GM18873 (cell line): ENCODE measurements around the gene CPD.
"Not testable (repeated sequence)": the region's sequence is repeated elsewhere in the genome, so short reads cannot be mapped to it uniquely, and the experiment has no call there.

ENCODE experiments used
- ATAC-seq: cut with Tn5 transposase; IDR thresholded peaks from one replicate; pipeline ENCODE4 v1.9.1; 2021; ENCODE audit warnings: mild to moderate bottlenecking, moderate library complexity, moderate number of reproducible peaks; ENCODE audit not compliant: unreplicated experiment, low FRiP score

CPD gene

GRCh38 chr17:30381340-30381659 is 2.6 kb downstream of the CPD start:
- no peak for ATAC-seq

DNA sequence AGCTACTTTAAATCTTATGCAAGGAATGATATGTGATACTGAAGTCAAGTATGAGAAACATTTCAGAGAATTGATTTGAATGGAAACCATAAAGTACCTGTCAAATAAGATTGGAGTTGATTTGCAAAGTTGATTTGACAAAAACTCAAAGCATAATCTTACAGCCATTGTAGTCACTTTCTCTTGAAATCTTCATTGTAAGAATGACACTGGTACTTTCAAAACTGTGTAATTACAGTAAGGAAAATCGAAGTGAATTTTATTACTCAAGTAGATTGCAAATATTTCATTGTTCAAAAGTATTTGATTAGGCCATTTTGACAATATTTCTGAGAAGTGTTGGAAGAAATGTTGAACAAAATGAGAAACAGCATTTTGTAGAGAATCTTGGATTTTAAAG is 3.6 kb downstream of the CPD start:
- no peak for ATAC-seq

DNA sequence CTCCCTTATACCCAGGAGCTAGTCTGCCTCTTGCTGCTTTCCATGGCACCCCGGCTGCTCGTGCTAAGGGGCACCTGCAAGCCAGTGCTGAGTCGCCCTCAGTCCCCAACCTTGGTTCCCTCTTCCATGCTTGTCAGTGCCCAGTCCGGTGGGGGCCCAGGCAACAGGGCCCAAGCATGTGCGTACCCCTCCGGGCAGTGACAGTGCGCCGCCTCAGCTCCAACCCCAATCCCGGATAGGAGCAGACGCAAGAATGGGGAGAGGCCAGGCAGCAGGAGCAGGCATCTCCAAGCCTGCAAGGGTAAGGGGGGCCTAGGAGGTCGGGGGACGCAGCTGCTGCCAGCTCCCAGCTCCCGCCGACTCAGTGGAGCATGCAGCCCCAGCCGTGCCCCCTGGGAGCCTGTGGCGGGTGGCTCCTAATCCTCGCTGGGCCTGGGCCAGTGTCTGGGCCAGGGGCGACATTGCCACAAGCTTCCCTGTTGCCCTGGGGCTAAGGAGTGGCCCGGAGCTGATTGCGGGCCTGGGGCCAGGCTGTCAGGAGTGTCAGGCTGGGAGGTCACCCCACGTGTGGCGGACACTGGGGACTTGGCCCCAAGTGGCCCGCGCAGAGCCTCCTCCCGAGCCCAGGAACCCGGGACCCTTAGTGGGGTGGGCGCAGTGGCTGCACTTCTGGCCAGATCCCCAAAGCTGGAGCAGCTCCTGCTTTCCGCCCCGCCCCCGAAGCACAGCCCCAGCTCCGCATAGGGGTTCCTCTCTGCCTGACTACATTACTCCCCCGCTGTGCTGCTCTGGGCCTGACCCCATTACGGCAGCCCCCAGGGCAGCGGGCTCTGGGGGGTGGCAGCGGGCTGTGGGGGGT is 9.8 kb downstream of the CPD start:
- no peak for ATAC-seq

DNA sequence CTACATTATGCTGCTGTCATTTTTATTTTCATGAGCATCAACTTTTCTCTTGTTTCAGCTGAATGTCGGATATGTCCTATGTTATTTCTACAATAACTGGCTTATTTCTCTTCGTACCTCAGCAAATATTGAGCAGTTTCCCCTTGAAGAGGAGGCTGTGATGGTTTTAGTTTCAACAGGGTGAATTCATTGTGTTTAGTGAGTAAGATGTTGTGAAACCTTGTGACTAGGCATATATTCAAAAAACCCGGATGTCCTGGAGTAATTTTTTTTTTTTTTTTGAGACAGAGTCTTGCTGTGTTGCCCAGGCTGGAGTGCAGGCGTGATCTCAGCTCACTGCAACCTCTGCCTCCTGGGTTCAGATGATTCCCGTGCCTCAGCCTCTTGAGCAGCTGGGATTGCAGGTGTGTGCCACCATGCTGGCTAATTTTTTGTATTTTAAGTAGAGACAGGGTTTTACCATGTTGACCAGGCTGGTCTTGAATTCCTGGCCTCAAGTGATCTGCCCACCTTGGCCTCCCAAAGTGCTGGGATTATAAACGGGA is 11.1 kb downstream of the CPD start:
- no peak for ATAC-seq

DNA sequence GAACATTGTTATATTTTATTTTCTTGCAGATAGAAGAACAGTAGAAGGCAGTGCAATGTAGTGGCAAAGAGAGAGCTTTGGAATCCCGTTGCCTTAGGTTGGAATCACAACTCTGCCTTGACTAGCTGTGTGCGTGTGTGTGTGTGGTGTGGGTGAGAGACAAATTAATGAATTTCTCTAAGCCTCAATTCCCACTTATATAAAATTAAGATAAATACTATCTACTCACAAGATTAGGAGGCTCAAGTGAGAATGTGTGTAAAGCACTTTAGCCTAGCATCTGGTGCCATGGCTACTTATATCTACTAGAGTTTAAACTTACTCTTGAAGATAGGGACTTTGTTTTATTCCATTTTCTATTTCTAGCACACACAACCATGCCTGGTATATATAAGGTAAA is 12.8 kb downstream of the CPD start:
- ATAC-seq = no peak

GRCh38 chr17:30393491-30393890 is 14.8 kb downstream of the CPD start:
- no peak for ATAC-seq

GRCh38 chr17:30393911-30394867 is 15.5 kb downstream of the CPD start:
- ATAC-seq = no peak

DNA sequence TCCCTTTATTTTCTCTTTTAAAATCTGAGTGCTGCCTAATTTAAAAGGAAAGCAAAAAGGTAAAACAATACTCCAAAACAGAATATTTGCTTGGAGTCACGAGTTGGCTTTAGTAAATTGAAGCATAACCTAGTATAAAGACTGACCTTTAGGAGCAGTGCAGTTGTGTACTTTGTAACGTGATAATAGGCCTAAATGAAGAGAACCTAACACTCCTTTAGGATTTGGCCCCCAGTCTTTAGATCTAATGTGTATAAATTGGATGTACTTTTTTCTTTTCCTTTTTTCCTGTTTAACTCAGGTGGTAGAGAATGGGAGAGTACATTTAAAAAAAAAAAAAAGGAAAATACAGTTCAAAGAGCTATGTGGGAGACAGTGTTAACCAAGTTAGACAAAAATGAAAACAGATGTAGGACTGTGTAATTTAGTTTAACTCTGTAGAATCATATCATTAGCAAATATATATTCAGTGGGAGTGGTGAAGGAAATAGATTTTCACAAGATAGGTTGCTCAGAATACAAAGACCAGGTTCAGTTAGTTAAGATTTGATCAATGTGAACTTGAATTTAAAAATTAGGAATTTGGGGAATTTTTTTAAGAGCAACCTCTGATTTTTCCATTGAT is 16.8 kb downstream of the CPD start:
- no peak for ATAC-seq

DNA sequence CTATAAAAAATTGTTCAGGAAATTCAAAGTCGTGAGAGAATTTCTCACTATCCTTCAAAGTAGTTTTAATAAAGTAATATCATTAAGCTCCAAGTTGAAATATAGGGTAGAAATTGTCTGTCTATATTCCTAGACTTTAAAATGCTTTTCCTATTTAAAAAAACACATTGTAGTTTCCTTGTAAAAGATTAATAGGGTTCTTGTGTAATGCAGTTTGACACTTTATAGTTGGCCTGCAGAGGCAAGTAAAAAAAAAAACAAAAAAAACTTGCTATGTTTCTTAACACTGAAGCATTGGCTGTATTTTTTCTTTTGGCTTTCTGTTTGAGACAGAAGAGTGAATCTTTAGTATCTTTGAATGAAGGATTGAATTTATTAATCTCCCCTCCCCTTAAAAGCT is 17.4 kb downstream of the CPD start:
- ATAC-seq = no peak

DNA sequence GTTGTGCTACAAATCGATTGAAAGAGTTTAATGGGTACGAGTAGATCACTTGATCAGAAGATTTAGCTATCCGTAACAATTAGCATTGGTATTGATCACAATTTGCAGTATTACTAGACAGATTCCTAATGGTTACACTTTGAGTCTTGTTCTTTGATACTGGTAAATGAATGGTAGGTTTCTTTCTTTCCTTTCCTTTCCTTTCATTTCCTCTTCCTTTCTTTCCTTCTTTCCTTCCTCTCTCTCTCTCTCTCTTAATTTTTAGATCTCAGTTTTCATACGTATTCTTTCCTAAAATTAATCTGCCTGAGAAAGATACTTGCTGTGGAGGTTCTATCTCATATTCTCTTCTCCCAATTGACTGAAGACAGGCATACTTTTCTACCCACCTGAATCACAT is 17.9 kb downstream of the CPD start:
- ATAC-seq = no peak

GRCh38 chr17:30398328-30399041 is 19.8 kb downstream of the CPD start:
- no peak for ATAC-seq

GRCh38 chr17:30401097-30401496 is 22.4 kb downstream of the CPD start:
- ATAC-seq = no peak

DNA sequence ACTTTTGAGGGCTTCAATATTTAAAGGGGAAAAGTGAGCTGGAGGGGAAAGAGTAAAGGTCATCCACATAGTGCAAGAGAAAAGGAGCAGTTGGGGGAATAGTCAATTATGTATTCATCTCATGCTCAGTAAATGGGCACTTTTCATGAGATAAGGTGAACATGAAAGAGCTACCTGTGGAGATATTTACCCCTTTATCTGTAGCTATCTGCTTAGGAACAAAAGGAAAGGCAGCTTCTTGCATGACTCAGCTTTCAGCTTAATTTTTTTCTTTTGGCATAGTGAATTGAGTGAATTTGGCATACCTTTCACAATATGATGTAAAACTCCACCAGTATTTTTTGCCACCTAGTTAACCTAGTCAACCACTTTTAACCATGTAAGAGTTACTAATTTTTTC is 26.4 kb downstream of the CPD start:
- ATAC-seq = no peak

DNA sequence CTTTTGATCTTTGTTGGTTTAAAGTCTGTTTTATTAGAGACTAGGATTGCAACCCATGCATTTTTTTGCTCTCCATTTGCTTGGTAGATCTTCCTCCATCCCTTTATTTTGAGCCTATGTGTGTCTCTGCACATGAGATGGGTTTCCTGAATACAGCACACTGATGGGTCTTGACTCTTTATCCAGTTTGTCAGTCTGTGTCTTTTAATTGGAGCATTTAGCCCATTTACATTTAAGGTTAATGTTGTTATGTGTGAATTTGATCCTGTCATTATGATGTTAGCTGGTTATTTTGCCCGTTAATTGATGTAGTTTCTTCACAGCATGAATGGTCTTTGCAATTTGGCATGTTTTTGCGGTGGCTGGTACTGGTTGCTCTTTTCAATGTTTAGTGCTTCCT is 31.9 kb downstream of the CPD start:
- ATAC-seq = not testable (repeated sequence)

- not testable (repeated sequence) for ATAC-seq
Observed at GRCh38 chr17:30412008-30412496, 33.3 kb downstream of the CPD start.

GRCh38 chr17:30413109-30413508 is 34.4 kb downstream of the CPD start:
- ATAC-seq = no peak

DNA sequence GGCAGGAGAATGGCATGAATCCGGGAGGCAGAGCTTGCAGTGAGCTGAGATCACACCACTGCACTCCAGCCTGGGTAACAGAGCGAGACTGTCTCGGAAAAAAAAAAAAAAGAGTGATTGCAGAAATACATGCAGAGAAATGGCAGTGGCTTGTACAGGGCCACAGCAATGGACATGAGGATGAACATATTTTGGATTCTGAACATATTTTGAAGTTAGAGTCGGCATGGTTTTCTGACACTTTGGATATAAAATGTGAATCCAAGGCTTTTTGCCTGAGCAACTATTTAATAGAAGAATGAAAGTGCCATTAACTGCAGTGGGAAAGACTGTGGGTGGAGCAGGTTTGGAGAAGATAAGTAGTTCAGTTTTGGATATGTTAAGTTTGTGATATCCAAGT is 35.8 kb downstream of the CPD start:
- ATAC-seq = no peak

- no peak for ATAC-seq
Observed at GRCh38 chr17:30415491-30415890, 36.8 kb downstream of the CPD start.

DNA sequence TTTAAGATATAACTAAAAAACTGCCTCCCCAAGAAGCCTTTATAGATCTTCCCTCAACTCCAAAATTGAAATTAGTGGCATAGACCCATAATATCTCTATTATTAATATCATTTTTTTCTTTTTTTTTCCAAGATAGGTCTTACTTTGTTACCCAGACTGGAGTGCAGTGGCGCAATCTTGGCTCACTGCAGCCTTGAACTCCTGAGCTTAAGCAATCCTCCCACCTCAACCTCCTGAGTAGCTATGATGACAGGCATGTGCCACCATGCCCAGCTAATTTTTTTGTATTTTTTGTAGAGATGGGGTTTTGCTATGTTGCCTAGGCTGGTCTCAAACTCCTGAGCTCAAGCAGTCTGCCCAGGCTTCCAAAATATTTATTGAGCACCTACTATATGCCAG is 39.3 kb downstream of the CPD start:
- not testable (repeated sequence) for ATAC-seq

- ATAC-seq = no peak
Observed at GRCh38 chr17:30421592-30421991, 42.9 kb downstream of the CPD start.
